ENCODE measurements around the gene USP6NL.

Gene USP6NL

DNA sequence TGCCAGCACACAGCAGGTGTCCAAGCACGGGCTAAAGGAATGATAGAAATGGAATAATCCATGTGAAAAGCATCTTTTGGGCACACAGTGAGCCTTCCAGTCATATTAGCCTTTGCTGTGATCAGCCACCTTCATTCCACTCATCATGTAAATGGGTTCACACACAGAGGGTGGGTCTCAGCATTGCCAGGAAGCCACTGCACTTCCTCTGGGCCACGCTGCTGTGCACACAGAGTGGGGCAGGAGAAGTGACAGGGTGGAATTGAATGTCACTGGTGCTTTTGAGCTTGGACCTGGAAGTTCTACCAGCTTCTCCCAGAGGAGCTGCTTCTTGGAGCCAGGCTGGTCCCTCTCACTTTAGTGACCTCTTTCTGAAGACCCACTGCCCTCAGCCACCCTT lies 203.5 kb downstream of the USP6NL start:
- DNase-seq: no peak

DNA sequence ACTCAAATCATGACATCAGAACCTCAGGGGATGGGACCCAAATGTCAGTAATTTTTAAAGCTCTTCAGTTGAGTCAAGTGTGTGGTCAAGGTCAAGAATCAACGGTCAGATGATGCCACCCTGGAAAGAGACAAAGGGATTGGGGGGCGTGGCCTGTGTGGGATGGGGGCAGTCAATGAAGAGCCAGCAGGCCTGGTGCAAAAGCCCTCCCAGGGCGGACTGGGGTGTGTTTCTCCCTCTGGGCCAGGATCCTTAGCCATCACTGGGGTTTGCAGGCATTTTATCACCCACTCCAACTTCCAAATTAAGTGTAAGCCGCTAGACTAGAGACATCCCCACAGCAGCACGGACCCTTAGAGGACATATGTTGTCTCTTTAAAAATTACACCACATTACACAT lies 204.7 kb downstream of the USP6NL start:
- no peak for DNase-seq

DNA sequence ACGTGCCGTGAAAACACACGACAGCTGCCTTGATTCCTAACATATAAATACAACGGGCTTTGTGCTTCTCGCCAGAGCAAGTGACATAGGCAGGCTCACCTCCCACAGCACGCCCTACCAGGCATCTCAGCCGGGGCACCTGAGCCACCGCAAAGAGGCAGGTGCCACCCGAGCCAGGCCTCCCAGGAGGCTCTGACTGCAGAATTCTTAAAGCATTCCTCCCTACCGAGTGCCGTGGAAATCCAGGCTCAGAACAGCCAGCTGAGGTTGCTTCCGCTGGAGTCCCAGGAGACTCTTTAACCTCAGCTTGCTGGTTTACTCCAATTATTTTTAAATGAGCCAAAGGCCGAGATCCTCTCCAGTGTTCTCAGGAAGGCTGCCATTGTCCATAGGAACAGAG lies 206.5 kb downstream of the USP6NL start:
- no peak for DNase-seq
